HEK293 (cell line): ENCODE data around the gene TMEM88.

Experiments used
- CTCF ChIA-PET: fragments of 350-600 bp; formaldehyde crosslinking; extraction: SDS; loops from one replicate; lab custom pipeline; 2021; ENCODE audit warnings: antibody characterized with exemption; lab: Yijun Ruan, JAX
- POLR2A ChIA-PET: fragments of 300-600 bp; formaldehyde crosslinking; extraction: SDS; loops from one replicate; lab custom pipeline; 2020; ENCODE audit warnings: antibody characterized with exemption, inconsistent platforms; lab: Yijun Ruan, JAX
- H3K27ac ChIP-seq: fragments of 200-500 bp; sonication (Bioruptor generic); 2 replicates; pipeline ENCODE4 v1.5.1; 2014; ENCODE audit warnings: low read depth, low read length, control low read depth, inconsistent platforms; ENCODE audit errors: extremely low read depth
- H3K36me3 ChIP-seq, 2 experiments: fragments of 200-500 bp in 1 of 2; sonication (Bioruptor generic) in 1 of 2; 1 replicate in 1 of 2; 2 replicates in 1 of 2; pipeline ENCODE4 v1.5.1; 2014 to 2017; ENCODE audit warnings: inconsistent platforms in 2 of 2, low read length in 2 of 2; ENCODE audit not compliant: control insufficient read depth in 2 of 2, insufficient read depth in 1 of 2
- H3K4me1 ChIP-seq: fragments of 200-500 bp; sonication (Bioruptor generic); 2 replicates; pipeline ENCODE4 v1.5.1; 2014; ENCODE audit warnings: mild to moderate bottlenecking, low read length, inconsistent platforms; ENCODE audit not compliant: control insufficient read depth, insufficient read depth
- H3K4me3 ChIP-seq: 2 replicates; pipeline ENCODE4 v1.5.1; 2011; ENCODE audit warnings: low read depth, mild to moderate bottlenecking, control low read depth, low read length, moderate library complexity
- H3K9me3 ChIP-seq: fragments of 200-500 bp; sonication (Bioruptor generic); 2 replicates; pipeline ENCODE4 v1.5.1; 2014; ENCODE audit warnings: low read depth, low read length, inconsistent platforms; ENCODE audit not compliant: control insufficient read depth, insufficient read depth
- BCL11B ChIP-seq: fragments of 450-650 bp; formaldehyde crosslinking; IDR thresholded peaks from 2 replicates; pipeline ENCODE4 v1.5.1; 2016; ENCODE audit warnings: low read depth, missing biosample characterization, missing genetic modification characterization
- CTCF ChIP-seq: fragments of 450-650 bp; formaldehyde crosslinking; IDR thresholded peaks from 2 replicates; pipeline ENCODE4 v1.5.1; 2016; ENCODE audit warnings: missing biosample characterization, missing genetic modification characterization
- GLIS1 ChIP-seq: fragments of 450-650 bp; formaldehyde crosslinking; IDR thresholded peaks from 2 replicates; pipeline ENCODE4 v1.5.1; 2016; ENCODE audit warnings: missing biosample characterization, missing genetic modification characterization
- GLIS2 ChIP-seq: fragments of 450-650 bp; formaldehyde crosslinking; IDR thresholded peaks from 2 replicates; pipeline ENCODE4 v1.5.1; 2016; ENCODE audit warnings: missing biosample characterization, missing genetic modification characterization
- KLF1 ChIP-seq: fragments of 450-650 bp; formaldehyde crosslinking; IDR thresholded peaks from 2 replicates; pipeline ENCODE4 v1.5.1; 2016; ENCODE audit warnings: missing biosample characterization, missing genetic modification characterization
- KLF8 ChIP-seq: fragments of 450-650 bp; formaldehyde crosslinking; IDR thresholded peaks from 2 replicates; pipeline ENCODE4 v1.5.1; 2016; ENCODE audit warnings: missing biosample characterization, missing genetic modification characterization
- KLF9 ChIP-seq: fragments of 450-650 bp; formaldehyde crosslinking; IDR thresholded peaks from 2 replicates; pipeline ENCODE4 v1.5.1; 2016; ENCODE audit warnings: missing biosample characterization, missing genetic modification characterization, low read depth
- SP7 ChIP-seq: fragments of 450-650 bp; formaldehyde crosslinking; IDR thresholded peaks from 2 replicates; pipeline ENCODE4 v1.5.1; 2016; ENCODE audit warnings: missing biosample characterization, missing genetic modification characterization
- ZBTB26 ChIP-seq: fragments of 450-650 bp; formaldehyde crosslinking; optimal IDR thresholded peaks from 2 replicates; pipeline ENCODE3; 2016; ENCODE audit warnings: missing biosample characterization, mild to moderate bottlenecking, missing genetic modification characterization
- ZBTB48 ChIP-seq: fragments of 450-650 bp; formaldehyde crosslinking; IDR thresholded peaks from 2 replicates; pipeline ENCODE4 v1.5.1; 2016; ENCODE audit warnings: missing biosample characterization, missing genetic modification characterization
- ZBTB8A ChIP-seq: fragments of 450-650 bp; formaldehyde crosslinking; IDR thresholded peaks from 2 replicates; pipeline ENCODE4 v1.5.1; 2016; ENCODE audit warnings: missing biosample characterization, missing genetic modification characterization
- ZFHX2 ChIP-seq: fragments of 450-650 bp; formaldehyde crosslinking; conservative IDR thresholded peaks from 2 replicates; pipeline ENCODE4 v1.5.1; 2016; ENCODE audit warnings: missing biosample characterization, missing genetic modification characterization
- ZFP69B ChIP-seq: fragments of 450-650 bp; formaldehyde crosslinking; IDR thresholded peaks from 2 replicates; pipeline ENCODE4 v1.5.1; 2016; ENCODE audit warnings: missing biosample characterization, missing genetic modification characterization
- ZNF324 ChIP-seq: fragments of 450-650 bp; formaldehyde crosslinking; IDR thresholded peaks from 2 replicates; pipeline ENCODE4 v1.5.1; 2016; ENCODE audit warnings: missing biosample characterization, missing genetic modification characterization
- ZNF341 ChIP-seq: fragments of 450-650 bp; formaldehyde crosslinking; IDR thresholded peaks from 2 replicates; pipeline ENCODE4; 2016; ENCODE audit warnings: low read depth, missing biosample characterization, missing genetic modification characterization
- ZNF394 ChIP-seq: fragments of 450-650 bp; formaldehyde crosslinking; IDR thresholded peaks from 2 replicates; pipeline ENCODE4 v1.5.1; 2016; ENCODE audit warnings: missing biosample characterization, missing genetic modification characterization, mild to moderate bottlenecking, moderate library complexity, borderline replicate concordance
- ZNF600 ChIP-seq: fragments of 450-650 bp; formaldehyde crosslinking; IDR thresholded peaks from 2 replicates; pipeline ENCODE4 v1.5.1; 2016; ENCODE audit warnings: missing biosample characterization, missing genetic modification characterization
- ZNF658 ChIP-seq: fragments of 450-650 bp; formaldehyde crosslinking; IDR thresholded peaks from 2 replicates; pipeline ENCODE4; 2016; ENCODE audit warnings: missing biosample characterization, missing genetic modification characterization
- ZNF670 ChIP-seq: fragments of 450-650 bp; formaldehyde crosslinking; IDR thresholded peaks from 2 replicates; pipeline ENCODE4 v1.5.1; 2016; ENCODE audit warnings: missing biosample characterization, missing genetic modification characterization, low read depth
- ZNF785 ChIP-seq: fragments of 450-650 bp; formaldehyde crosslinking; IDR thresholded peaks from 2 replicates; pipeline ENCODE4 v1.5.1; 2016; ENCODE audit warnings: missing biosample characterization, missing genetic modification characterization
- TF ChIP-seq, protein P1 (sequence below): fragments of 450-650 bp; formaldehyde crosslinking; IDR thresholded peaks from 2 replicates; pipeline ENCODE4 v1.5.1; 2017; ENCODE audit warnings: missing biosample characterization, missing genetic modification characterization
- TF ChIP-seq, protein P2 (sequence below): fragments of 450-650 bp; formaldehyde crosslinking; IDR thresholded peaks from 2 replicates; pipeline ENCODE4 v1.5.1; 2016; ENCODE audit warnings: missing biosample characterization, missing genetic modification characterization
- TF ChIP-seq, protein P3 (sequence below): fragments of 450-650 bp; formaldehyde crosslinking; IDR thresholded peaks from 2 replicates; pipeline ENCODE4 v1.5.1; 2016; ENCODE audit warnings: missing biosample characterization, missing genetic modification characterization

Gene TMEM88

DNA sequence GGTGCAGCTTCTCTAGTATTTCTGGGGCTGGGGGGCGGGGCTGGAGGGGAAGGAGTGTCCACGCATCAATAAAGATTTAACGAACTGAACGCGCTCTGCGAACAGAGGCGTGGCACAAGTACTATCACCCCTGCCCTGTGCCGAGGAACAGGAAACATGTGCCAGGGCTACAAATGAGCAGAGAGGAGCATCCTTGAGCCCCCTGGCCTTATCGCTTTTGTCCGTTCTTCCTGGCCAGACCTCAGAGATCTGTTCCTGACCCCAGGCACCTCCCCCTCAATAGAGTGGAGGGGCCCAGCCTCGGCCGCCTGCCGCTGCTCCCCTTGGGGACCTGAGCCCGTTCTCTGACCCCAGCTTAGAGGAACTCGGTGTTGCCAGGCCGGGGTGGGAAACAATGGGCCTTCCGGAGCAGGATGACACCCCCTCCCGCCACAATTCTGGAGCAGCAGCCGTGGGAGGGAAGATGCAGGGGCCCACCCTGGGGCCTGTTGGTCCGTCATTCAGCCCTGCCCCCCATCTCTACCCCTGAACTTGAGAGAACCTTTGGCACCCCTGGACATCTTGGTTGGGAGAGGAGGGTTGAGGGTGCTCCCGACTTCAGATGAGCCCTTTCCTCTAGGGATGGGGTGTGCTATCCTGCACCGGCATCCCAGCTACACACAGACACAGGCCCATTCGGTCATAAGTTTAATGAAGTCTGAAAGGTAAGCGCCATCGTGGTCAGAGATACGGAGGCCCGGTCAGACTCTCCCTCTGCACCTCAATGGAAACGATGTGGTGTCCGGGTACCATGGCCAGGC is 1.3 kb downstream of the TMEM88 start:
- H3K27ac ChIP-seq, result peak overlapping the region; percentile 90
- no peaks in the 10 kb centered on the region for H3K9me3 ChIP-seq
- CTCF ChIA-PET, result interaction anchor here (0.7 to 2.8 kb wide), 11 partner anchors 9 to 185 kb away, joined by 3 to 29 read pairs (median 6); no protein-coding TSS in a partner anchor
- POLR2A ChIA-PET, result interaction anchor here (0.6 to 3.2 kb wide), 21 partner anchors 13 to 354 kb away, joined by 3 to 110 read pairs (median 5); partner anchors contain the start of genes AURKB, CHD3, CNTROB and KDM6B
- peak overlapping the region; percentile 88 for H3K4me3 ChIP-seq
- TF ChIP-seq, protein P1, sequence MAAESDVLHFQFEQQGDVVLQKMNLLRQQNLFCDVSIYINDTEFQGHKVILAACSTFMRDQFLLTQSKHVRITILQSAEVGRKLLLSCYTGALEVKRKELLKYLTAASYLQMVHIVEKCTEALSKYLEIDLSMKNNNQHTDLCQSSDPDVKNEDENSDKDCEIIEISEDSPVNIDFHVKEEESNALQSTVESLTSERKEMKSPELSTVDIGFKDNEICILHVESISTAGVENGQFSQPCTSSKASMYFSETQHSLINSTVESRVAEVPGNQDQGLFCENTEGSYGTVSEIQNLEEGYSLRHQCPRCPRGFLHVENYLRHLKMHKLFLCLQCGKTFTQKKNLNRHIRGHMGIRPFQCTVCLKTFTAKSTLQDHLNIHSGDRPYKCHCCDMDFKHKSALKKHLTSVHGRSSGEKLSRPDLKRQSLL (tag by site-specific recombination), result 0 out of 2 replicates have a peak, but pooled peaks have one; percentile 25
- TF ChIP-seq ZNF785 (tag by site-specific recombination) (no peak), GLIS1 (tag by site-specific recombination) (peak; percentile 40; the same call in 1 of the 2 replicates), KLF1 (tag by site-specific recombination) (0 out of 2 replicates have a peak, but pooled peaks have one; percentile 20), ZNF658 (tag by site-specific recombination) (no peak), ZBTB26 (no peak), ZNF341 (tag by site-specific recombination) (peak; percentile 45; the same call in 1 of the 2 replicates), KLF8 (tag by site-specific recombination) (peak; percentile 9; the same call in 1 of the 2 replicates), GLIS2 (tag by site-specific recombination) (peak; percentile 71), ZNF670 (tag by site-specific recombination) (no peak), KLF9 (tag by site-specific recombination) (peak; percentile 60), ZFP69B (tag by site-specific recombination) (peak; percentile 87), ZFHX2 (tag by site-specific recombination) (0 out of 2 replicates have a peak, but pooled peaks have one; percentile 10)
- TF ChIP-seq, protein P2, sequence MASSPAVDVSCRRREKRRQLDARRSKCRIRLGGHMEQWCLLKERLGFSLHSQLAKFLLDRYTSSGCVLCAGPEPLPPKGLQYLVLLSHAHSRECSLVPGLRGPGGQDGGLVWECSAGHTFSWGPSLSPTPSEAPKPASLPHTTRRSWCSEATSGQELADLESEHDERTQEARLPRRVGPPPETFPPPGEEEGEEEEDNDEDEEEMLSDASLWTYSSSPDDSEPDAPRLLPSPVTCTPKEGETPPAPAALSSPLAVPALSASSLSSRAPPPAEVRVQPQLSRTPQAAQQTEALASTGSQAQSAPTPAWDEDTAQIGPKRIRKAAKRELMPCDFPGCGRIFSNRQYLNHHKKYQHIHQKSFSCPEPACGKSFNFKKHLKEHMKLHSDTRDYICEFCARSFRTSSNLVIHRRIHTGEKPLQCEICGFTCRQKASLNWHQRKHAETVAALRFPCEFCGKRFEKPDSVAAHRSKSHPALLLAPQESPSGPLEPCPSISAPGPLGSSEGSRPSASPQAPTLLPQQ, result peak; percentile 75
- TF ChIP-seq, all 188 proteins: peak for 10
- peaks cover 15 to 55% of the 10 kb centered on the region in 2 experiments for H3K36me3 ChIP-seq
- H3K4me1 ChIP-seq, result peaks cover 8% of the 10 kb centered on the region; the same call in 1 of the 2 replicates

DNA sequence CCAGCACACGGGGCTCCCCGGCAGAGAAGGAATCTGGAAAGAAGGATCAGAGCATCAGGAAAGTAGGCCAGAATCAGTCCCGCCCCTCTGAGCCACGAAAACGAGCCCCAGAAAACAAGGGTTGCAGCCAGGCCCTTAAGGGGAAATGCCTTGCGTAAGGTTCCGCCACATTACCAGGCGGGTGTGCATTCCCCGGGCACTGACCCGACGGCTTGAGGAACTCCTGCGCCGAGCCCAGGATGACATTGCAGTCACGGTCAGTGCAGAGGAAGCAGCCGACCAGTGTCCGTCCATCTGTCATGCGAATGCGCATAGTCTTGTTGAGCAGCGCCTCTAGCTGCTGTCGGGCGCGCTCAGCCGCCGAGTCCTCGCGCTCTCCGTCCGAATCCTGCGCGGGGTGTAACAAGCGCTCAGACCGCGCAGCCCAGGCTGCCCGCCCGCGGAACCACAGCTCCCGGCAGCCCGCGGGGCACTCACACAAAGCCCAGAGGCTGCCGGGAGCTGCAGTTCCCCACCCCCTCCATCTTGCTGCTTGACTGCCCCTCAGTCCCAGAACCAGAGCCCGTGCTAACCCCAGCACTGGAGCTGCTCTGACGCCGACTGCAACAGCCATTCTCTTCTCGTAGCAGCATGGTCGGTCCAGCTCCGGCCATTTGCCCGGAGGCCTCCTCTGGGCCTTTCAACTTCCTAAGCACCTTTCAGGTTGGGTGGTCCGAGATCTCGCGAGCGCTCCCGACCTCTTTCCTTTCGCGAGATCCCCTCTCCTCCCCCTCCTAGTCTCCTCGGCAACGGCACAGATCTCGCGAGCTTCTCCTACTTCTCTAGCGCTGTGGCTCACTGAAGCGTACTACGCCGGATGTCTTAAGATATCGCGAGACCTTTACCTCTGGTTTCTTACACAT is 2.2 kb downstream of the TMEM88 start, which contains the start of gene NAA38:
NAA38 (minus strand) TSS at position 749 of the 902 bp plus-strand sequence; CDS start at position 653, 96 bp downstream.
- peaks cover 22 to 55% of the 10 kb centered on the region in 2 experiments for H3K36me3 ChIP-seq
- H3K27ac ChIP-seq, result peak within 1 kb of the TSS; percentile 90
- POLR2A ChIA-PET, result interaction anchor here (0.6 to 3.2 kb wide), 26 partner anchors 12 to 643 kb away, joined by 3 to 110 read pairs (median 5); partner anchors contain the start of genes ATP1B2, AURKB, CHD3 and CNTROB
- H3K4me3 ChIP-seq, result peak within 1 kb of the TSS; percentile 88
- H3K9me3 ChIP-seq, result no peaks in the 10 kb centered on the region
- peaks cover 8% of the 10 kb centered on the region; the same call in 1 of the 2 replicates for H3K4me1 ChIP-seq
- CTCF ChIA-PET, result interaction anchor here (0.7 to 2.8 kb wide), 19 partner anchors 8 to 225 kb away, joined by 3 to 29 read pairs (median 4); partner anchors contain the start of gene DNAH2
- TF ChIP-seq, protein P1 (tag by site-specific recombination), result peak; percentile 35
- TF ChIP-seq ZNF600 (tag by site-specific recombination), result peak; percentile 99
- TF ChIP-seq ZNF394 (tag by site-specific recombination), result no peak
- 0 out of 2 replicates have a peak, but pooled peaks have one; percentile 42 for TF ChIP-seq ZNF324
- TF ChIP-seq, protein P3, sequence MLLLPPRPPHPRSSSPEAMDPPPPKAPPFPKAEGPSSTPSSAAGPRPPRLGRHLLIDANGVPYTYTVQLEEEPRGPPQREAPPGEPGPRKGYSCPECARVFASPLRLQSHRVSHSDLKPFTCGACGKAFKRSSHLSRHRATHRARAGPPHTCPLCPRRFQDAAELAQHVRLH (tag by site-specific recombination), result peak; percentile 76; the same call in 1 of the 2 replicates
- peak; percentile 87; the same call in 1 of the 2 replicates for TF ChIP-seq BCL11B
- peak; percentile 97 for TF ChIP-seq CTCF (tag by site-specific recombination)
- peak; percentile 44; the same call in 1 of the 2 replicates for TF ChIP-seq ZBTB48
- TF ChIP-seq SP7, result peak; percentile 55; the same call in 1 of the 2 replicates
- peak; percentile 77 for TF ChIP-seq ZBTB8A (tag by site-specific recombination)
